Measurements from ENCODE around the gene CLEC17A. TPM values are rescaled to one million over a fixed set of nuclear protein-coding genes. Genes with fewer than 3 reads are reported as not detected.

The CLEC17A gene
- total RNA-seq, 1 donor: 0.09 TPM

DNA sequence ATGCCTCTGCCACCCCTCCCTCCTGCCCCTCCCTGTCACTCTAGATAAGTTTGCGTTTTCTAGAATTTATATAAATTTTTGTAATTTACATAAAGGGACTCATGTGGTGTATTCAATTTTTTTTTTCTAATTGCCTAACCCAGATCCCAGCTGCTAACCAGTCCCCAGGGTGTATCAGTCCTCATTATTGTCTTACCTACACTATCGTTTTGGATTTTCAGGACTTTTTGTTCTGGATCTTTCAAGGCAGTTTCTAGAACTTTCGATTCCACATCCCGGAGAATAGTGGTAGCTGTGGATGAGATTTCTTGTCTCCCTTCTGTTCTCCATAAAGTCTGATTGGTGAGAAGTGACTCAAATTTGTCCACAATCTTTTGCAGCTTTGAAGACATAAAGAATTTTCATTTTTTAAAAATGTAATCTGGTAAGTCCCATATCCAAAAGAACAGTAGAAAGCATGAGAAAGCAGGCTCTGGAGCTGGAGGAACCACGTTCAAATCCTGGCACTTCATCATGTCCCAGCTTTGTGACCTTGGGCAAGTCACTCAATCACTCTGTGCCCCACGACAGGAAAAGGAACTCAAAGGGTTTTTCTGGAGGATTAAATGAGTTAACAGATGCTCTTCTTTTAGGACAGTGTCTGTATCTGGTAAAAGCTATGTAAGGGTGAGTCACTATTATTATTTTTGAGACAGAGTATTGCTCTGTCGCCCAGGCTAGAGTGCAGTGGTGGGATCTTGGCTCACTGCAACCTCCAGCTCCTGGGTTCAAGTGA lies 72.1 kb downstream of the CLEC17A start:
- no peak for DNase-seq (ENCODE audit: low read depth)
- H3K4me3 ChIP-seq (ENCODE audit: low read depth, low read length): no peak overlapping the region
- TF ChIP-seq, protein P1, sequence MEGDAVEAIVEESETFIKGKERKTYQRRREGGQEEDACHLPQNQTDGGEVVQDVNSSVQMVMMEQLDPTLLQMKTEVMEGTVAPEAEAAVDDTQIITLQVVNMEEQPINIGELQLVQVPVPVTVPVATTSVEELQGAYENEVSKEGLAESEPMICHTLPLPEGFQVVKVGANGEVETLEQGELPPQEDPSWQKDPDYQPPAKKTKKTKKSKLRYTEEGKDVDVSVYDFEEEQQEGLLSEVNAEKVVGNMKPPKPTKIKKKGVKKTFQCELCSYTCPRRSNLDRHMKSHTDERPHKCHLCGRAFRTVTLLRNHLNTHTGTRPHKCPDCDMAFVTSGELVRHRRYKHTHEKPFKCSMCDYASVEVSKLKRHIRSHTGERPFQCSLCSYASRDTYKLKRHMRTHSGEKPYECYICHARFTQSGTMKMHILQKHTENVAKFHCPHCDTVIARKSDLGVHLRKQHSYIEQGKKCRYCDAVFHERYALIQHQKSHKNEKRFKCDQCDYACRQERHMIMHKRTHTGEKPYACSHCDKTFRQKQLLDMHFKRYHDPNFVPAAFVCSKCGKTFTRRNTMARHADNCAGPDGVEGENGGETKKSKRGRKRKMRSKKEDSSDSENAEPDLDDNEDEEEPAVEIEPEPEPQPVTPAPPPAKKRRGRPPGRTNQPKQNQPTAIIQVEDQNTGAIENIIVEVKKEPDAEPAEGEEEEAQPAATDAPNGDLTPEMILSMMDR (IDR thresholded peaks at IDR 0.05; ENCODE audit: insufficient read depth, low read length): no peak

DNA sequence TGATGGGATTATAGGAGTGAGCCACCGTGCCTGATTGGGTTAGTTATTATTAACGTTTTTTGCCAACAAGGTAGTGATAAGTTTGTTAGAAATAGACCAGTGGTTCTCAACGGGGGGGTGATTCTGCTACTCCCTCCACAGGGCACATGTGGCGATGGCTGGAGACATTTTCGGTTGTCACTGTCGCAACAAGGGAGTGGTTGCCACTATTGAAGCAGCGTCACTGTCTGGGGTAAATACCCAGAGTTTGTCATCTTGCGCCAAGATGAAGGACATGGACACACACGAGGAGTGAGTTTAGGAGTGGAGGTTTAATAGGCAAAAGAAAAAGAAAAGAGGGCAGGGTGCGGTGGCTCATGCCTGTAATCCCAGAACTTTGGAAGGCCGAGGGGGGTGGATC lies 72.8 kb downstream of the CLEC17A start:
- no peak overlapping the region for H3K4me3 ChIP-seq (ENCODE audit: low read depth, low read length)
- TF ChIP-seq, protein P1 (IDR thresholded peaks at IDR 0.05; ENCODE audit: insufficient read depth, low read length): no peak
- no peak for DNase-seq (ENCODE audit: low read depth)

DNA sequence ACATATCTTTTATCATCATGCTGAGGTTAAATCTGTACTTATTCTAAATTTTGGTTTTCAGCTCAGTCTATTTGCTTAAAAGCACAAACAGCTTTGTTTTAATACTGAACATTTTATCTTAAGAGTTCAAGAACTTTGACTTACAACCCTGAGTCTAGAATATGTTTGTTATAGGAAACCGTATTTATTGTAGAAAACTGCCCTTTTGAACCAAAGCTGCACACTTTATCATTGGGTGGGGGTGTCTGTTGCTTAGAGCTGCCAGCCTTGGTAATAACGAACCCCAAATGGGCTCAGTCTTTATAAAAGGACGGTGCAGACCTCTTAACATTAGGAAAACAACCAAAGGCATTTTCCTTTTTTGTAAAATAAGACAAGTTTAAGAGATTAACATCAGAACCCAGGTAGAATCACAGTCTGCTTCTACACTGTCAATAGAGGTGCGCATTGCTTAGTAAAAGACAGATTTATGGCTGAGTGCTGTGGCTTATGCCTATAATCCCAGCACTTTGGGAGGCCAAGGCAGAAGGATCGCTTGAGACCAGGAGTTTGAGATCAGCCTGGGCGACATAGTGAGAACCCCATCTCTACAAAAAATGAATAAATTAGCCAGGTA lies 77.1 kb downstream of the CLEC17A start:
- TF ChIP-seq, protein P1 (IDR thresholded peaks at IDR 0.05; ENCODE audit: insufficient read depth, low read length): no peak
- DNase-seq (ENCODE audit: low read depth): no peak
- no peak overlapping the region for H3K4me3 ChIP-seq (ENCODE audit: low read depth, low read length)

DNA sequence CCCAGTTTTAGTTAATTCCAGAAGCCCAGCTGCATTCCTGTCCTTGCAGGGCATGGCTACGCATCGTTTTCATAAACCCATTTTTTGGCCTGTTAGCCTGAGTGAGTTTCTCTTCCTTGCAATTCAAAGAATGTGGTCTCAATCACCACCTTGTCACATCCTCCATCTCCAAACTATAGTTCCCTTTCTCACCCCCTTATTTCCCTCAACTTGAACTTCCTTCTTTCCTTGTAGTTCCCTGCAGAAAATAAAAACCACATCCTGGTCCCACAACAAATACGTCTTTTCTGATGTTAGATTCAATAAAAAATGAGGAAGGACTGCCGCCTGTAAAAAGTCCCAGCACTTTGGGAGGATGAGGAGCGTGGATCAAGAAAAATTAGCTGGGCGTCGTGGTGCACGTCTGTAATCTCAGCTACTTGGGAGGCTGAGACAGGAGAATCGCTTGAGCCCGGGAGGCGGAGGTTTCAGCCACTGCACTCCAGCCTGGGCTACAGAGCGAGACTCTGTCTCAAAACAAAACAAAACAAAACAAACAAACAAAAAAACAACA lies 78.6 kb downstream of the CLEC17A start:
- H3K4me3 ChIP-seq (ENCODE audit: low read depth, low read length): no peak overlapping the region
- TF ChIP-seq, protein P1 (IDR thresholded peaks at IDR 0.05; ENCODE audit: insufficient read depth, low read length): no peak
- DNase-seq (ENCODE audit: low read depth): no peak

Small RNA genes lying within 50 kb of the gene (small RNA-seq; reads per million reads assigned to genes)
- gene AC022149.2 (not detected), gene RN7SL842P (not detected)

Other genes starting within 250 kb of the CLEC17A start
- gene ADGRE5, start 201.6 kb upstream of the CLEC17A start, total RNA-seq (ENCODE audit: low replicate concordance): 1.2 and 25.8 TPM in 2 replicates
- gene DDX39A, start 163.7 kb upstream of the CLEC17A start, total RNA-seq (ENCODE audit: low replicate concordance): 32.5 and 60.6 TPM in 2 replicates
- gene PKN1, start 149.8 kb upstream of the CLEC17A start, total RNA-seq (ENCODE audit: low replicate concordance): 164 and 342 TPM in 2 replicates
- 1.9 and 3.4 TPM in 2 replicates for gene PTGER1, start 107.7 kb upstream of the CLEC17A start, total RNA-seq (ENCODE audit: low replicate concordance)
- 93.5 and 119 TPM in 2 replicates for gene GIPC1, start 87.0 kb upstream of the CLEC17A start, total RNA-seq (ENCODE audit: low replicate concordance)
- gene DNAJB1, start 64.7 kb upstream of the CLEC17A start, total RNA-seq (ENCODE audit: low replicate concordance): 54.7 and 95.2 TPM in 2 replicates
- 2.9 and 41.8 TPM in 2 replicates for gene TECR, start 53.5 kb upstream of the CLEC17A start, total RNA-seq (ENCODE audit: low replicate concordance)
- 100 and 164 TPM in 2 replicates for gene NDUFB7, start 11.0 kb upstream of the CLEC17A start, total RNA-seq (ENCODE audit: low replicate concordance)
- gene ADGRE3, start 91.8 kb downstream of the CLEC17A start, total RNA-seq (ENCODE audit: low replicate concordance): not detected in 2 replicates
- 10.5 and 21.1 TPM in 2 replicates for gene ZNF333, start 107.0 kb downstream of the CLEC17A start, total RNA-seq (ENCODE audit: low replicate concordance)
- gene ADGRE2, start 195.5 kb downstream of the CLEC17A start, total RNA-seq (ENCODE audit: low replicate concordance): 0.09 TPM in 1 of 2 replicates, not detected in the other